CD4-positive, alpha-beta T cell treated with Interleukin-2 at 100 ng/mL for 4 hours (primary cell): ENCODE measurements around the gene ZNF611.
"Not testable (repeated sequence)": the region's sequence is repeated elsewhere in the genome, so short reads cannot be mapped to it uniquely, and the experiment has no call there.

ENCODE experiments used
- DNase-seq: peaks from one replicate; pipeline ENCODE4 v3.0.0-alpha.2; 2020; ENCODE audit warnings: low spot score

ZNF611 gene

DNA sequence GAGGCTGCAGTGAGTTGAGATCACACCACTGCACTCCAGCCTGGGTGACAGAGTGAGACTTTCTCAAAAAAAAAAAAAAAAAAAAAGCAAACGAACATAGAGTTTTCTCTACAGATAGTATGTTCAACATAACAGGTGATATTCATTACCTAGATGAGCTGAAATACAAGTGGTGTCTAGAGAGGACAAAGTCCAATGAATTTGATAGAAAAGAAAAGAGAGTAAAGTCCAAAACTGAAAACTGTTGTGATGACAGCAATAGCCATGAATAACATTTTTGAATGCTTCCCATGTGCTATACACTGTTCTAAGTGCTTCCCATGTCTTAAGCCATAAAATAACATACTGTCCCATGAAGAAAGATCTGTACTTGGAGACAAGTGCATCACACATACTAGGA lies 53.6 kb downstream of the ZNF611 start:
- not testable (repeated sequence) for DNase-seq

DNA sequence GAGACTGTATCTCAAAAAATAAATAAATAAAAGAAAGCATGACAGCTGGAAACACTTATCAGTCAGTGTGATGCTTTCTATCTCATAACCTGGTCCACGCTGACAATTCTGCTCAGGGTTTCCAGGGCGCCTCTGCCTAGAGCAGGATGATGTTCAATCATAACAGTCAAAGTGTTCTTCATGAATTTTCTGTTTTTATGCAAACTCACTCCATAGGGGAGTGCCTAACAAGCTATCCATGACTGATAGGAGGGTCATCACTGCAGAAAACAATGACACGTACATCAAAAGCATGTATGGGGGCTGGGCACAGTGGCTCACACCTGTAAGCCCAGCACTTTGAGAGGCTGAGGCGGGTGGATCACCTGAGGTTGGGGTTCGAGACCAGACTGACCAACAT lies 55.2 kb downstream of the ZNF611 start:
- DNase-seq = no peak

DNA sequence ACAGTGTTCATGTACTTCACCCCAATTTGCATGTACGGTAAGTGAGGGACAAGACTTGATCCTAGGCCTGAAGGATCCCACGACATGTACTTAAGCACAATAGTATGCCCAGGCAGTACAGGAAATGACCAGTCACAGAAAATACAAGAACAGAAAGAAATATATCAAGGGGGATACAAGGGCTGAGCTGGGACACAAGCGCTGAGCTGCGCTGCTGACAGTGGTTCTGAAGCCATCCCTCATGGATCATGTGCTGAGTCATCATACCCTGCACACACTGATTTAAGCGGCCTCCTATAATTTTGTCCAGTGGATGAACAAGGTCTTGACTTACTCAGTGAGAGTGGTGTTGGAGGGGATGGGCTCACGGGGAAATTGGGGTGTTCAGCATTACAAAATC lies 59.6 kb downstream of the ZNF611 start:
- not testable (repeated sequence) for DNase-seq

DNA sequence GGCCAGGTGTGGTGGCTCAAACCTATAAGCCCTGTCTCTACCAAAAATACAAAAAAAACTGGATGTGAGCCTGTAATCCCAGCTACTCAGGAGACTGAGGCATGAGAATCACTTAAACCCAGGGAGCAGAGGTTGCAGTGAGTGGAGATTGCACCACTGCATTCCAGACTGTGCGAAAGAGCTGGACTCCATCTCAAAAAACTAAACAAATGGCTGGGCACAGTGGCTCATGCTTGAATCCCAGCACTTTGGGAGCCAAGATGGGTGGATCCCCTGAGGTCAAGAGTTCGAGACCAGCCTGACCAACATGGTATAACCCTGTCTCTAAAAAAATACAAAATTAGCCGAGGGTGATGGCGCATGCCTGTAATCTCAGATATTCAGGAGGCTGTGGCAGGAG lies 61.8 kb downstream of the ZNF611 start:
- DNase-seq = no peak

DNA sequence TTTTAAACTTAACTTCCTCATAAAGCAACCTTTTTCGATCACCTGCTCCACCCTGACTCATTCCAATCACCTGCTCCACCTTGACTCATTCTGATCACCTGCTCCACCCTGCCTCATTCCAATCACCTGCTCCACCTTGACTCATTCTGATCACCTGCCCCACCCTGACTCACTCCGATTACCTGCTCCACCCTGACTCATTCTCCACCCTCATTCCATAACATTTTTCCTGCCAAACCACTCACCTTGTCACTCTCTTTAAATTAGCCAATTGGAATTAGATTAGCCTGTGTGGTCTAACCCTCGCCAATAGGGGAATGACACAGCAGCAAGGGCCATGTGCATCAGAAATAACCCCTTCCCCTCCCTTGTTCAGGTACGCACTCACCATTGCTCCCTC lies 64.8 kb downstream of the ZNF611 start:
- no peak for DNase-seq

DNA sequence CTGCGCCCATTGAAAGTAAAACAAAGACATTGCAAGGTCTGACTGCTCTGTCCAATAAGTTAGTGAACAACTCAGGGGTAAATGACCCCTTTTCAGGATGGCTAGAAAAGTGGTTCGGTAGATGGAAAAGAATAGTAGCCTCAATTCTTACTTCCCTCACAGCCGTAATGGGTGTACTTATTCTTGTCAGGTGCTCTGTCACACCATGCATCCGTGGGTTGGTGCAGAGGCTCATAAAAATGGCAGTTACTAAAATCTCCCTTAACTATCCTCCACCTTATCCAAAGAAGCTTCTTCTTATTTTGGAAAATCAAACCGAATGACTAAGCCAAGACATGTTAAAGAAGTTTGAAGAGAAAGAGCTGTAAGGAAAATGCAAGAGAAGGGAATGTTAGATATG lies 65.3 kb downstream of the ZNF611 start:
- DNase-seq = no peak

DNA sequence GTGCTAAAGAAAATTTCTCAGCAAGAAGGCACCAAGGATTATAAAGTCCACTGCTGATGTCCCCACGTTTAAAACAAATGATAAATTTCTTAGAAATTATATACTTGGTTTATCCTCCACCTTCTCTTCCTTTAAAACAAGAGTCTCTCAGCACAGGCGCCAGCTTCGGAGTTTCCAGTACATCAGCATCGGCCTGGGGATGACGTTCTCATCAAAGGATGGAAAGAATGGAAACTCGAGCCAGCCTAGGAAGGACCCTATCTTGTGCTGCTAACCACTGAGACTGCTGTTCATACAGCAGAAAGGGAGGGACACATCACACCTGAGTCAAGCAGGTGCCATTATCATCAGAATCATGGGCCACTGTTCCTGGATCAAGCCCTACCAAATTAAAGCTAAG lies 66.9 kb downstream of the ZNF611 start:
- DNase-seq = no peak

DNA sequence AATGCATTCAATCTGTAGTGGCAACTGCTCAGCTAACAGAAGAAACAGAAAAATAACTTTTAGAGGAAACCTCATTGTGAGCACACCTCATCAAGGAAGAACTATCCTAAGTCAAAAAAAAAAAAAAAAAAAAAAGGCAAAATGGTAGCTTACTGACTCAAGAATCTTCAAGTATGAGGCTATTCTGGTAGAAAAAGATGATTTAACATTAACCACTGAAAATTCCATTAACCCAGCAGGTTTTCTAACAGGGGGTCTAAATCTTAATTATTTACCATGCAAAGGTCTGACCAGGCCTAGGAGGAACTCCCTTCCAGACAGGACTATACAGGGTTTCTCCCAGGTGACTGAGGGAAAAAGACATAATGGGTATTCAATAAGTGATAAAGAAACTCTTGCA lies 68.3 kb downstream of the ZNF611 start:
- DNase-seq = no peak

DNA sequence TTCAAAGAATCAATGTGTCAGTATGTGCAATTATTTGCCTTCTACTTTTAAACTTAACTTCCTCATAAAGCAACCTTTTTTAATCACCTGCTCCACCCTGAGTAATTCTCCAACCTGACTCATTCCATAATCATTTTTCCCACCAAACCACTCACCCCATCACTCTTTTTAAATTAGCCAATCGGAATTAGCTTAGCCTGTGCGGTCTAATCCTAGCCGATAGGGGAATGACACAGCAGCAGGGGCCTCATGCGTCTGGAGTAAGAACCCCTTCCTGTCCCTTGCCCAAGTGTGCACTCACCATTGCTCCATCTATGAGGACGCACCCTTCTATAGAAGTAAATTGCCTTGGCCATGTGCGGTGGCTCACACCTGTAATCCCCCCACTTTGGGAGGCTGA lies 69.3 kb downstream of the ZNF611 start:
- DNase-seq = no peak

DNA sequence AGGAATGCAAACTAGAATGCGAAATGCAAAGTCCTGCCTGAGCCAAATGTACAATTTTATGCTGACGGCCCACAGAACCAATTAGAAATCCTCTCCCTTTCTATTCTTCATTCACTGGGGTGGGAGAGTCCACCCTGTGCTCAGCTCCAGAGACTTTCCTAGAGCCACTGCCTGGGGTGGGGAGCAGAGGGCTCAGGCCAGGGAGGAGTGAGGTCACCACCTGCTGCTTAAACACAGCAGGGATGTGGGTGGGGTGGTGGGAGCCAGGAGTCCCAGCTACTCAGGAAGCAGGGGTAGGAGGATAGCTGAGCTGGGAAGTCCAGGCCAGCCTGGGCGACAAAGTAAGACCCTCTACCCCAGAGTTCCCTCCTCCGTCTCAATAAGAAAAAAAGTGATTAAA lies 69.8 kb downstream of the ZNF611 start:
- no peak for DNase-seq

DNA sequence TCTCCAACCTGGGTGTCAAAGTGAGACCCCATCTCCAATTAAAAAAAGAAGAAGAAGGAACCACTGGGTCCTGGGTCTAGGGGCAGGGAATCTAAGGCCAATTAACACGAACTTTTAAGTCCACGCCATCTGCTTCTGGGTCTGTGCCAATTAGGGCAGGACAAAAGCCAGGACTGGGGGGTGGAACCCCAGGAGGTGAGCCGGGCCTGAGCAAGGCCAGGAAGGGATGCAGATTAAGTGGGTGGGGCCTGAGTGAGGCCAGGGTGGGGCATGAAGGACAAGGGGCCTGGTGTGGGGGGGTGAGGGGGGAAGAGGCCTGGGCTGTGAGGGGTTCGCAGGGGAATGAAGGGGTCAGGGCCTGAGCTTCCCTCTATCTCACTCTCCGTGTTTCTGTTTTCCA lies 70.4 kb downstream of the ZNF611 start:
- no peak for DNase-seq

DNA sequence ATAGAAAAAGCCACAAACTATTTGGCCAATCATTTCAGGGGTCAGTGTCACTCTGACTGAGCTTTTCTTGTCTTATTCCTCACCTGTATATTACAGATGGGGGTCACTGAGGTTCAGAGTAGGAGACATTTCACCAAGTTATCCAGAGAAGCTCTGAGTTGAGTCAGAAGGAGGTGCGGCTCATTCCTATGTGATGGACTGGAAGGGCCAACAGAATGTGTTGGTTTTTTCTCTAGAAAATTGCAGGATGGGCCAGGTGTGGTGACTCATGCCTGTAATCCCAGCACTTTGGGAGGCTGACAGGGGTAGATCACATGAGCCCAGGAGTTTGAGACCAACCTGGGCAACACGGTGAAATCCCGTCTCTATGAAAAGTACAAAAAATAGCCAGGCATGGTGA lies 72.2 kb downstream of the ZNF611 start:
- no peak for DNase-seq

DNA sequence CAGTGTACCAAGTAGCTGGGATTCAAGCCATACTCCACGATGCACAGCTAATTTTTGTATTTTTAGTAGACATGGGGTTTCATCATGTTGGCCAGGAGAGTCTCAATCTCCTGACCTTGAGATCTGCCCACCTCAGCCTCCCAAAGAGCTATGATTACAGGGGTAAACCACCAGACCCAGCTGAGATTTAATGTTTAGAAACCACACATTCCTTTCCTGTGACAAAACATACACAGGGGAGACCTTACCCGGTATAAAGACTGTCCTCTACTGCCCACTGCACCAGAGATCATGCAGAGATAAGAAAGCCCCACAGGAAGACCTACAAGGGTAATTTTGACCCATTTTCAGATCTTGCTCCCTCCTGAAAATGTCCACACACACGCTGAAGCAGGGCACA lies 73.9 kb downstream of the ZNF611 start:
- no peak for DNase-seq

DNA sequence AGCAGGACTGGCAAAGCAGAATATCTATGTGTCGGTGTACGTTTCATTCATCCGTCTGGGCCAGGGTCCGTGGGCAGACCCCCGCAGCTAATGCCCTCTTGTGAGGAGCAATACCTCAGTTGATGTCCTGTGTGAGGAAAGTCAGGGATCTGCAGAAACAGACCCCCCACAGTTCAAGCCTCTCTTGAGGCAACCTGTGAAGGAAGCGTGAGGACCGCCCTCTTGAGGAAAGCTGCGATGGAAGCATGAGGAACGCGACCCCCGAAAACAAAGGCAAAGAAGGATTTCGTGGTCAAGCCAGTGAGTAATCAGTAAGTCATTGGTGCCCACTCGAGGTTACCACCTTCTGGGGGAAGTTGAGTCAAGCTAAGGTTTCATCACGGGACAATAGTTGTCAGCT lies 75.8 kb downstream of the ZNF611 start:
- DNase-seq = no peak

DNA sequence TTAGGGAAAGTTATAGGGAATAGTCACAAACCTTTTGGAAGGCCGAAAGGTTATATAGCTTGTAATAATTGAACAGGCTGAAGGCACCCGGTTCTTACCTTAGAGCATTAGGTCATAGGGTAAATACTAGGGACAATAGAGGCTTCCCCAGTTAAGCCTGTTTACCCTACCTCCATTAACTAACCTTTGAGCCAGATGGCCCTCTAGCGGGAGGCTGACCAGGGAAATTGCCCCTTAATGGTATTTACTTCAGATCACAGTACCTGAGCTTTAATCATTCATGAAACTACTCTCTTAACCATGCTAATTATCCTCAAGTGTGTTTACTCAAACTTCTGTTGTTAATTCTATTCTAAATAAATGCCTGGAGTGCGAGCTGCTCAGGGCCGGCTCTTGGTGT lies 76.2 kb downstream of the ZNF611 start:
- no peak for DNase-seq

DNA sequence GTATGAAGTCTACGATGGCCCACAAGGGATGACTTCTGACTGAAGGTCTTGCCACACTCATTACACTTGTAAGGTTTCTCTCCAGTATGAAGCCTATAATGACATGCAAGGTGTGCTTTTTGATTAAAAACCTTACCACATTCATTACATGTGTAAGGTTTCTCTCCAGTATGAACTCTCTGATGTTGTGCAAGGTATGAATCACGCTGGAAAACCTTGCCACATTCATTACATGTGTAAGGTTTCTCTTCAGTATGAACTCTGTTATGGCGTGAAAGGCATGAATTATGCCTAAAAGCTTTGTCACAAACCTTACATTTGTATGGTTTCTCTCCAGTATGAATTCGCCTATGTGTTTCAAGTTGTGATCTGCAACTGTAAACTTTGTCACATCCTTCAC lies 81.7 kb downstream of the ZNF611 start:
- DNase-seq = no peak
